Ishikawa (cell line): ENCODE data around the gene CLTC.

Source experiments
- RAD21 ChIP-seq: IDR thresholded peaks from 2 replicates; pipeline ENCODE4 v1.6.1; 2012; ENCODE audit warnings: low read depth
- TCF12 ChIP-seq: IDR thresholded peaks from 2 replicates; pipeline ENCODE4 v1.6.1; 2012; ENCODE audit warnings: low read depth

- TF ChIP-seq TCF12 (no peak), RAD21 (no peak)
These were observed 3.3 kb upstream of the CLTC start for GRCh38 chr17:59616253-59616920.
